NCI-H2196 treated with DMSO at 0.1 percent for 48 hours (cell line): ENCODE data around the gene GRIP2.

Experiments
- DNase-seq: peaks from one replicate; lab custom pipeline; 2025; ENCODE audit not compliant: unreplicated experiment; lab: John Stamatoyannopoulos, UW

GRIP2 gene

GRCh38 chr3:14539742-14540491, at the start of gene GRIP2:
TSS of gene GRIP2 (minus strand) at chr3:14540342. CDS start at chr3:14540308, 34 bp downstream.
- DNase-seq: no peak

GRCh38 chr3:14588425-14589112, 48.4 kb upstream of the GRIP2 start:
- no peak for DNase-seq

- DNase-seq: no peak
These were observed 47.7 kb upstream of the GRIP2 start for GRCh38 chr3:14587740-14588360.

GRCh38 chr3:14586611-14587010, 46.5 kb upstream of the GRIP2 start:
- DNase-seq: no peak

- DNase-seq: no peak
These were observed 43.5 kb upstream of the GRIP2 start for GRCh38 chr3:14583548-14584091.

GRCh38 chr3:14582045-14582410, 41.9 kb upstream of the GRIP2 start:
- no peak for DNase-seq

GRCh38 chr3:14581334-14582044, 41.3 kb upstream of the GRIP2 start:
- no peak for DNase-seq

- DNase-seq: no peak
These were observed 37.8 kb upstream of the GRIP2 start for GRCh38 chr3:14577897-14578296.

- no peak for DNase-seq
These were observed 36.0 kb upstream of the GRIP2 start for GRCh38 chr3:14576163-14576562.

- DNase-seq: no peak
These were observed 34.0 kb upstream of the GRIP2 start for GRCh38 chr3:14574183-14574582.

GRCh38 chr3:14573706-14574105, 33.6 kb upstream of the GRIP2 start:
- no peak for DNase-seq

GRCh38 chr3:14570864-14571263, 30.7 kb upstream of the GRIP2 start:
- no peak for DNase-seq

- DNase-seq: no peak
These were observed 29.9 kb upstream of the GRIP2 start for GRCh38 chr3:14570089-14570488.

GRCh38 chr3:14569474-14570000, 29.4 kb upstream of the GRIP2 start:
- DNase-seq: no peak

GRCh38 chr3:14568269-14568668, 28.1 kb upstream of the GRIP2 start:
- DNase-seq: no peak

- DNase-seq: no peak
These were observed 26.7 kb upstream of the GRIP2 start for GRCh38 chr3:14566812-14567211.

GRCh38 chr3:14565868-14566588, 25.9 kb upstream of the GRIP2 start:
- DNase-seq: no peak

GRCh38 chr3:14564741-14565140, 24.6 kb upstream of the GRIP2 start:
- no peak for DNase-seq

- DNase-seq: no peak
These were observed 23.9 kb upstream of the GRIP2 start for GRCh38 chr3:14563946-14564539.
